MCF 10A (cell line): ENCODE measurements around the gene DGKI. TPM values are rescaled to one million over a fixed set of nuclear protein-coding genes. Genes with fewer than 3 reads are reported as not detected.
A peak's percentile ranks its signal among the peaks of the same experiment; 100 is the strongest.

Experiments used
- BruUV-seq: library from RNA; stranded (reverse); fragments of 400-500 nt; replicated peaks from 2 replicates; lab custom pipeline; 2021; lab: Mats Ljungman, UMichigan
- CTCF ChIA-PET: fragments of 300-600 bp; sonication (Branson Sonifier 250); formaldehyde crosslinking; extraction: SDS; loops from one replicate; lab custom pipeline; 2021; ENCODE audit warnings: antibody characterized with exemption, inconsistent platforms; lab: Yijun Ruan, JAX
- POLR2A ChIA-PET: fragments of 300-600, 350-650 bp; sonication (Branson Sonifier 250); formaldehyde crosslinking; extraction: SDS; loops from one replicate; lab custom pipeline; 2020; ENCODE audit warnings: antibody characterized with exemption, inconsistent platforms; lab: Yijun Ruan, JAX
- DNase-seq: peaks from one replicate; pipeline ENCODE4 v3.0.0-alpha.2; 2018; ENCODE audit not compliant: unreplicated experiment
- H3K27ac Mint-ChIP-seq: one replicate; pipeline ENCODE4 v1.8.0; 2022; ENCODE audit warnings: mild to moderate bottlenecking, low read depth, mixed read lengths; ENCODE audit not compliant: unreplicated experiment
- H3K27me3 Mint-ChIP-seq: one replicate; pipeline ENCODE4 v1.8.0; 2022; ENCODE audit warnings: mixed read lengths; ENCODE audit not compliant: insufficient read depth, unreplicated experiment
- H3K36me3 Mint-ChIP-seq: one replicate; pipeline ENCODE4 v1.8.0; 2022; ENCODE audit warnings: mild to moderate bottlenecking, moderate library complexity, mixed read lengths; ENCODE audit not compliant: insufficient read depth, unreplicated experiment
- H3K4me1 Mint-ChIP-seq: one replicate; pipeline ENCODE4 v1.8.0; 2022; ENCODE audit warnings: mixed read lengths; ENCODE audit not compliant: insufficient read depth, unreplicated experiment
- H3K4me3 Mint-ChIP-seq: one replicate; pipeline ENCODE4 v1.8.0; 2022; ENCODE audit warnings: mild to moderate bottlenecking, moderate library complexity, mixed read lengths; ENCODE audit not compliant: unreplicated experiment
- H3K9me3 Mint-ChIP-seq: one replicate; pipeline ENCODE4 v1.8.0; 2022; ENCODE audit warnings: mixed read lengths; ENCODE audit not compliant: unreplicated experiment
- intact Hi-C: fragments of 100-400 bp; cut with micrococcal nuclease; formaldehyde crosslinking; loops from 2 replicates; pipeline ENCODE4 v1.14.1; 2022
- total RNA-seq: library from RNA; stranded (reverse); gene quantifications from 2 replicates; pipeline ENCODE4 v1.2.3, GENCODE V29; 2022
- TF ChIP-seq, protein P1 (sequence below): fragments of 200-600 bp; IDR thresholded peaks from one replicate; pipeline ENCODE4 v1.8.0; 2022; ENCODE audit warnings: antibody characterized with exemption, mild to moderate bottlenecking; ENCODE audit not compliant: unreplicated experiment

DGKI gene
- total RNA-seq, 1 experiment from 2014 or later, result 1.4 TPM

DNA sequence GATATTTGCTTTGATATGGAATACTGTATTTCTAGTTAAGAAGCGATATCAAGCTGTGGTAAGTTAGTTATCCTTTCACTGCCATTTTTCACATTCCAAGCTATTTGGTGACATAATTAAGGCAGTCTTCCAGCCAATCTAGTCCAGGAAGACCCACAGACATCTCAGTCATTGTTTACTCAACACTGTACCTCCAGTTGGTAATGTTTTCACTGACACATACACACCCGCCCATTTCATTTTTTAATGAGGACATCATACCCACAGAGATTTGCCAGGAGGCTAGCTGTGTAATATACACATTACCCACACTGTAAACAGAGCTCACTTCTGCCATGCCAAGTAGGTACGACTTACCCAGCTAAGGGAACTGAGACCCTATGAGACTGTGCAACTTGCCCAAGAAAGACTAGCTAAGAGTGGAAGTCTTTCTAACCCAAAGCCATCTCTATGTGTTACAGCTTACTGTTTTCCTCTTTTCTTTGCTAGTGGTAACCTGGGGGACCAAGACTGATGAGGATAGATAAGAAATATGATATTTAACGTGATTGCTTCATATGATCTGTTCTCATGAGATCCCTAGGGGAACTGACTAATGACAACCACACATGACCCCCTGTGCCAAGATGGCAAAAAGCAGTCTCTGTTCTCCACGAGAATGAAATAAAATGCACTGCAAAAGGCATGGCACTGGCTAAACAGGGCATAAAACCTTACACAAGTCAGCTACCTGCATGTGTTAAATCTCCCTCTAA lies 179.0 kb downstream of the DGKI start:
- intact Hi-C loops, result no loop called here

DNA sequence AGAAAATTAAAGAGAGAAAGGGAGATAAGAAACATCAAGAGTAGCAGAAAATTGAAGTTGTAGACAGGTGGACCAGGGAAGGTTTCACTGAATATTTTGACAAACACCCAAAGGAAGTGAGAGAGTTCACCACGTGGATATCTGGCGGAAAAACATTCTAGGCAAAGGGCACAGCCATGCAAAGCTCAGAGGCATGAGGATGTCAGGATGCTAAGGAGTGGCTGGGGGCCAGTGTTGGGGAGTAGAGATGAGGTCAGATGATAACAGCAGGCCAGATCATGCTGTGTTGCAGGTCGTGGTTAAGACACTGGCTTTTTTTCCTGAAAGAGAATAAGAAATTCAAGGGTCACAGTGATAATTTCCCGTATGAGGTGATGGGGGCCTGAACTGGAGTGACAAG lies 181.9 kb downstream of the DGKI start:
- Mint-ChIP-seq H3K27ac (no peak overlapping the region), H3K36me3 (no peaks in the 10 kb centered on the region), H3K27me3 (no peaks in the 10 kb centered on the region), H3K4me3 (no peak overlapping the region), H3K9me3 (no peaks in the 10 kb centered on the region), H3K4me1 (peaks cover 19% of the 10 kb centered on the region)
- intact Hi-C loops, result no loop called here
- ChIA-PET CTCF (interaction anchor here (1.3 to 7.8 kb wide), 3 partner anchors 8 to 352 kb away, joined by 3 to 102 read pairs (median 4); no protein-coding TSS in a partner anchor), POLR2A (no interaction called here)
- no peak for DNase-seq
- no TSS peak for BruUV-seq
- TF ChIP-seq, protein P1, sequence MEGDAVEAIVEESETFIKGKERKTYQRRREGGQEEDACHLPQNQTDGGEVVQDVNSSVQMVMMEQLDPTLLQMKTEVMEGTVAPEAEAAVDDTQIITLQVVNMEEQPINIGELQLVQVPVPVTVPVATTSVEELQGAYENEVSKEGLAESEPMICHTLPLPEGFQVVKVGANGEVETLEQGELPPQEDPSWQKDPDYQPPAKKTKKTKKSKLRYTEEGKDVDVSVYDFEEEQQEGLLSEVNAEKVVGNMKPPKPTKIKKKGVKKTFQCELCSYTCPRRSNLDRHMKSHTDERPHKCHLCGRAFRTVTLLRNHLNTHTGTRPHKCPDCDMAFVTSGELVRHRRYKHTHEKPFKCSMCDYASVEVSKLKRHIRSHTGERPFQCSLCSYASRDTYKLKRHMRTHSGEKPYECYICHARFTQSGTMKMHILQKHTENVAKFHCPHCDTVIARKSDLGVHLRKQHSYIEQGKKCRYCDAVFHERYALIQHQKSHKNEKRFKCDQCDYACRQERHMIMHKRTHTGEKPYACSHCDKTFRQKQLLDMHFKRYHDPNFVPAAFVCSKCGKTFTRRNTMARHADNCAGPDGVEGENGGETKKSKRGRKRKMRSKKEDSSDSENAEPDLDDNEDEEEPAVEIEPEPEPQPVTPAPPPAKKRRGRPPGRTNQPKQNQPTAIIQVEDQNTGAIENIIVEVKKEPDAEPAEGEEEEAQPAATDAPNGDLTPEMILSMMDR, result no peak

More for the DNA sequence above, 179.0 kb downstream of the DGKI start:
- peak; percentile 81 for DNase-seq
- Mint-ChIP-seq H3K27me3 (no peaks in the 10 kb centered on the region), H3K9me3 (no peaks in the 10 kb centered on the region), H3K4me3 (no peak overlapping the region), H3K27ac (peak overlapping the region; percentile 11), H3K4me1 (peaks cover 41% of the 10 kb centered on the region), H3K36me3 (no peaks in the 10 kb centered on the region)
- TF ChIP-seq, protein P1, result no peak
- ChIA-PET CTCF (interaction anchor here (0.6 to 7.8 kb wide), 13 partner anchors 9 to 1071 kb away, joined by 3 to 102 read pairs (median 3); no protein-coding TSS in a partner anchor), POLR2A (interaction anchor here (0.6 kb wide), 1 partner anchor 17 kb away, joined by 4 read pairs; no protein-coding TSS in a partner anchor)
- BruUV-seq, result TSS peak; percentile 85

DNA sequence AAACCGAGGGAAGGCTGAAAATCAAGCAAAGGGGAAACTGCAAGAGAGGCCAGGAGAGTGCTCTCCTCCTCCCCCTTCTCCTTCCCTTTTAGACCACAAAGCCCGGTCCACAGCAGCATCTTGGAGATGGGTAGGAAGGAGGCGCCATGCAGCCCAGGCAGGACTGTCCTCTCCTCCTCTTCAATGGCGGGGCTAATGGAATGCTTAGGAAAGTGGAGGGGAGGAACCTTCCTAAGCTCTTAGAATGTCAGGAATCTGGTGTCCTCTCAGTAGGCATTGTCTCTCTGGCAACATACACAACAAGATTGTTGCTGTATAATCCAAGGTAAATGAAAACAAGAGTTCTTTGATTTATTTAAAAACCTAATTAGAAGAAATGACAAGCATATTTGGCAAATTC lies 185.1 kb downstream of the DGKI start:
- peaks cover 2% of the 10 kb centered on the region for H3K4me1 Mint-ChIP-seq
- DNase-seq, result no peak
- no peak overlapping the region for H3K27ac Mint-ChIP-seq
- TF ChIP-seq, protein P1, result no peak
- intact Hi-C loops, result no loop called here
- ChIA-PET CTCF (interaction anchor here (1.5 to 11.9 kb wide), 2 partner anchors 59 to 241 kb away, joined by 4 to 254 read pairs; no protein-coding TSS in a partner anchor), POLR2A (no interaction called here)
- BruUV-seq, result no TSS peak
- H3K4me3 Mint-ChIP-seq, result no peak overlapping the region
- H3K9me3 Mint-ChIP-seq, result no peaks in the 10 kb centered on the region
- H3K36me3 Mint-ChIP-seq, result no peaks in the 10 kb centered on the region
- H3K27me3 Mint-ChIP-seq, result no peaks in the 10 kb centered on the region

DNA sequence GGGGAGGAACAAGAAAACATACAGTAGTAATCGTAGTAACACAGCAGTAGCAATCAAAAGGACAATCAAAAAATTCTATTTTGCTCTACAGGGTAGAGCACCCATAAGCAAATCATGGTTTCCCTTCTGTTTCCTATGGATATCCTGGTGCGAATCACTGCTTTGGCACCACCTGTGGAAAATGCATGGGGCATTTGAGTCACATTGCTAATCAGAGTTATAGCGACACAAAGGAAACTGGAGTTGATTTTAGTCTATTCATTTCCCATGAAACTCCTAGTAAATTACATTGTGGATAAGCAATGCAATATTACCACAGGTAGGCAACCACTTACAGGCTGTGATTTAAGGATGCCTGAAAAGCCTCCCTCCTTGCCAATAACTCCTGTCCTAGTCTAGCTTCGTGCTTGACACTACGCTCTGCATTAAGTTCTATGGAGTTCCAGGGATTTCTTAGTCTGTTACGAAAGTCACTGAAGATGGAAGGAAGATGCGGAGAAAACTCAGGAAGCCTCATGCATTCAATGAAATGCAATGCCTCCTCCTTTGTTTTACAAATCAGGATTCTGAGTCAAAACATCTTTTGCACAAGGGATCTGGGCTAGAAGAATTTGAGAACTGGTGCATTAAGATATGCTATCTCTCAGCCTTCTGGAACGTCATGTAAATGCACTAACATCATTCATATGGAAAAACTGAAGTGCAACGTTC lies 188.4 kb downstream of the DGKI start:
- no TSS peak for BruUV-seq
- H3K4me3 Mint-ChIP-seq, result no peak overlapping the region
- ChIA-PET POLR2A (interaction anchor here (1.0 kb wide), 1 partner anchor 350 kb away, joined by 5 read pairs; no protein-coding TSS in a partner anchor), CTCF (interaction anchor here (0.6 to 11.9 kb wide), 9 partner anchors 10 to 550 kb away, joined by 3 to 254 read pairs (median 4); no protein-coding TSS in a partner anchor)
- no peaks in the 10 kb centered on the region for H3K9me3 Mint-ChIP-seq
- intact Hi-C loops, result no loop called here
- no peaks in the 10 kb centered on the region for H3K36me3 Mint-ChIP-seq
- TF ChIP-seq, protein P1, result no peak
- no peaks in the 10 kb centered on the region for H3K27me3 Mint-ChIP-seq
- DNase-seq, result no peak
- no peak overlapping the region for H3K27ac Mint-ChIP-seq
- H3K4me1 Mint-ChIP-seq, result no peaks in the 10 kb centered on the region
